Stimulated activated CD4-positive, alpha-beta T cell treated with anti-CD3 and anti-CD28 coated beads, Interleukin-1b, Interleukin-23, amount 100 ng/mL, for 24 hours (primary cell): ENCODE results near the gene SCN1B.
"Not testable (repeated sequence)": the region's sequence is repeated elsewhere in the genome, so short reads cannot be mapped to it uniquely, and the experiment has no call there.

ENCODE experiments used
- DNase-seq, 4 experiments: peaks; one replicate each; pipeline ENCODE4 v3.0.0-alpha.2; 2020; ENCODE audit warnings: low read depth in 4 of 4, low spot score in 1 of 4

SCN1B gene

DNA sequence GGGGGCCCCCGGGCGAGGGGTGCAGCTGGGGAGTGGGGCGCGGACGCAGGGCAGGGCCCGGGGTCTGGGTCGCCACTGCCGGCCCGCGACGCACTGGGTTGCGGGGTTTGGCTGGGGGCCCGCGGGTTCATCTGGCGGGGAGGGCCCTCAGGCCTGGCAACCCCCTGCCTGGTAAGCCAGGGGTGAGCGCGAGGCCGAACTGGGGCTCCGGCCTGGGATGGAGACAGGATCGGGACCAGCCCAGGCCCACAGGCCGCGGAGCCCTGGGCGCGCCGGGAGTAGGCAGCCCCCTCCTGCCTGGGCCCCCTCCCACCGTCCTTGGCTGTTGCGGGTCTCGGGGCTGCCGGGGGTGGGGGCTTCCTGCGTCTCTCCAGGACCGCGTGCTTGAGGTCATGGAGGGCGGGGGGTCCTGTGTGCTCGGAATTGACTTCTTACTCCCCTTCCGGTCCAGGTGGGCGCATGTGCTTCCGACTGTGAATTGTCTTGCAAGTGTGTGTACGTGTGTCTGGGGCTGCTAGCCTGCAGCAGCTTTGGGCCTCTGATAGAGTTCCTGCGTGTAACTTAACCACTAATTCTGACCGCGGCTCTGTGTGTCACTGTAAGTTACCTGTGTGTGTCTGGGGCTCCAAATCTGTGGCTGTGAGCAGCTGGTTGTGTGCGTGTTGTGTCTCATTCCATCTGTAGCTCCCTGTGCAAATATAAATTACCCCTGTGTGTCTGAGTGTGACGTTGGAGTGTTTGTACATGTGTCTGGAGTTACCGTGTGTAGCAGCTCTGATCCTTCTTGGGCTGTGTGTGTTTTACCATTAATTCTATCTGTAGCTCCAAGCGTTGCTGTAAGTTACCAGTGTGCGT lies 29.4 kb upstream of the SCN1B start:
- DNase-seq: peak in 2 of 4 experiments; percentile 42 to 54

DNA sequence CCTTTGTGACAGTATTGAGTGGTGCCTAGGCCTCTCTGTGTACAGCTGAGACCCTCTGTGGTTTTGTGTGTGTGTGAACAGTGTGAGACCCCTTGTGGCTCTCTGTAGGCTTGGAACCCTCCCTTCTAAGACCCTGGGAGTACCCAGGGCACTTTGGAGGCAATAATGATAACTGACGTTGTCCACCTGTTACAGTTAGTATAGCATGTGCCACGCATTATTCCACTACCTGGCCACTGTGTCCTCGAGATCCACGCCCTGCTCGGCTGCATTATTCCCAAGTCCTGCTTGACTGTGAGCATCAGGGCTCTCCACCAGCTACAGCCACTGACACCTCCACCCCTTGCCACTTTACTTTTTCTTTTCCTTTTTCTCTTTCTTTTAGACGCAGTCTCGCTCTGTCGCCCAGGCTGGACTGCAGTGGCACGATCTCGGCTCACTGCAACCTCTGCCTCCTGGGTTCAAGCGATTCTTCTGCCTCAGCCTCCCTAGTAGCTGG lies 28.2 kb upstream of the SCN1B start:
- no peak for DNase-seq

- no peak for DNase-seq
Observed at GRCh38 chr19:35004517-35005255, 25.6 kb upstream of the SCN1B start.

- no peak for DNase-seq
Observed at GRCh38 chr19:35005256-35005977, 24.9 kb upstream of the SCN1B start.

DNA sequence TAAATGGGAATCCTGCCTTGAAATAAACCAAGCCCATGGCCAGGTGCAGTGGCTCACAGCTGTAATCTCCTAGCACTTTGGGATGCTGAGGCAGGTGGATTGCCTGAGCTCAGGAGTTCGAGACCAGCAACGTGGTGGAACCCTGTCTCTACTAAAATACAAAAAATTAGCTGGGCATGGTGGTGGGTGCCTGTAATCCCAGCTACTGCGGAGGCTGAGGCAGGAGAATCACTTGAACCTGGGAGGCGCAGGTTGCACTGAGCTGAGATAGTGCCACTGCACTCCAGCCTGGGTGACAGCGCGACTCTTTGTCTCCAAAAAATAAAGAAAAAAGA lies 24.3 kb upstream of the SCN1B start:
- DNase-seq: not testable (repeated sequence)

DNA sequence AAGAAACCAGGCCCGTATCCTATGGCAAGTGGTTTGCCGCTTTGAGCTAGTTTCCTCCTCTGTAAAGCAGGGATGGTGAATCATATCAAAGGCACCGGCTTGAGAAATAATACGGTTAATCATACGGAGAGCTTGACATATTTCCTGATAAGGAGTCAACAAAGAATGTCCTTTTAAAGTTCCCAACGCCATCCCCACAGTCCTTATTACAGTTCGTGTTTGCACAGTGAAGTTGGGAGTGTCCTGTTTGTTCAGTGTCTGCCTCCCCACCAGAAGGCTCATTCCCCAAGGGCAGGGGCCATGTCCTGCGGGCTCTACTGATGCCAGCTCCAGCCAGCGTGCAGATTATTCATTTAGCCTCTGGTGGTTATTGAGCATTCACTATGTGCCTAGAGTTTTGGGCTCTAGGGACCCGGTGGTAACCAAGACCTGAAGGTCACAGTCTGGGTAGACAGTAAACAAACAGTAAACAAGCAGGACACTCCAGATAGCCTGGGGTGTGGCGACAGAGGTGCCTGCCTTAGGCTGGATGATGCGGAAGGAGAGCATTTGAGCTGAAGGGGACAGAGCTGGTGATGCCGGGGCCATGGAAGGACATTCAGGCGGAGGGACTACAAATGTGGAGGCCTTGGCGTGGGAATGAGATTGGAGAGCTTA lies 23.8 kb upstream of the SCN1B start:
- DNase-seq: no peak

DNA sequence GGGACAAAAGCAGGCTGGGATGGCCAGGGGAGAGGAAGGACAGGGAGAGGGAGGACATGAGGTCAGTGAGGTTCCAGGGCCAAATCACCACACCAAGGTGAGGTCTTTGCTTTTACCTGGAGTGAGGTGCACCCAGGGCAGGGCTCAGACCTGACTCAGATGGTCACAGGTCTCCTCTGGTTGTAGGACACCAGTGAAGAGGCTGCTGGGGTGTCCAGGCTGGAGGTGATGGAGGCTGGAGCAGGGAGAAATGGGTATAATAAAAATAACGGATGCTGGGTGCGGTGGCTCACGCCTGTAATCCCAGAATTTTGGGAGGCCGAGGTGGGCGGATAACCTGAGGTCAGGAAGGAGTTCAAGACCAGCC lies 23.3 kb upstream of the SCN1B start:
- no peak for DNase-seq

DNA sequence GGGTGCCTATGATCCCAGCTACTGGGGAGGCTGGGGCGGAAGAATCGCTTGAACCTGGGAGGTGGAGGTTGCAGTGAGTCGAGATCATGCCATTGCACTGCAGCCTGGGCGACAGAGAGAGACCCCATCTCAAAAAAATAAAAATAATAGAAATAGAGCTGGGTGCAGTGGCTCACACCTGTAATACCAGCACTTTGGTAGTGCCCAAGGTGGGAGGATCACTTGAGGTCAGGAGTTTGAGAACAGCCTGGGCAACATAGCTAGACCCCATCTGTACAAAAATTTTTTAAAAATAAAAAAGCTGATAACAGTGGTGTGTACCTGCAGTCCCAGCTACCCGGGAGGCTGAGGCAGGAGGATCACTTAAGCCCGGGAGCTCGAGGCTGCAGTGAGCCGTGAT lies 22.8 kb upstream of the SCN1B start:
- not testable (repeated sequence) for DNase-seq

GRCh38 chr19:35008891-35009341 lies 21.4 kb upstream of the SCN1B start:
- no peak for DNase-seq

- DNase-seq: no peak
Observed at GRCh38 chr19:35009424-35010415, 20.6 kb upstream of the SCN1B start.

DNA sequence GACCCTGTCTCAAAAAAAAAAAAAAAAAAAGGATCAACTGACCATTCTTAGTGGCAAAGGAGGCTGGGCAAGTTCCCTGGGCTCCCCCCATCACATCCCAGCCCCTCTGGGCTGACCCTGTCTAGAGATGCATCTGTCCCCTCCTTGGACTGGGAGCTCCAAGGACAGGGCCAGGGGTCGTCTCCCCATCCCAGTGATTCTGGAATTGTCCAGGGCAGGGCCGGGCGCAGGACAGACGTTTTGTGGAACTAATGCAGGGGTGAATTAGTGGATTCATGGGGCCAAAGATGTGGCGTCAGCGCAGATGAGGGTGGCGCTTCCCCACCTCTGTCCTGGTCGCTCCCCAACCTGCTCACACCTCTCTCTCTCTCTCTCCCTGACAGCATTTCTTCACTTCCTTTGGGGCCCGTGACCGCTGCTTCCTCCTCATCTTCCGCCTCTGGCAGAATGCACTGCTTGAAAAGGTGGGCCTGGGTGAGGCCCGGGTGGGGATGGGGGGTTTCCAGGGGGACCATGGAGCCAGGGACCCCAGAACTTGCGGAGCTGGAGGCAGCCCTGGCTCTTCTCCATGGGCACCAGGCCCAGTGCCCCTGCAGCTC lies 19.1 kb upstream of the SCN1B start:
- DNase-seq: no peak

GRCh38 chr19:35011737-35012682 lies 18.3 kb upstream of the SCN1B start:
- DNase-seq: no peak

- DNase-seq: peak; percentile 65 to 73 (median 70)
Observed at GRCh38 chr19:35013041-35013819, 17.0 kb upstream of the SCN1B start.

DNA sequence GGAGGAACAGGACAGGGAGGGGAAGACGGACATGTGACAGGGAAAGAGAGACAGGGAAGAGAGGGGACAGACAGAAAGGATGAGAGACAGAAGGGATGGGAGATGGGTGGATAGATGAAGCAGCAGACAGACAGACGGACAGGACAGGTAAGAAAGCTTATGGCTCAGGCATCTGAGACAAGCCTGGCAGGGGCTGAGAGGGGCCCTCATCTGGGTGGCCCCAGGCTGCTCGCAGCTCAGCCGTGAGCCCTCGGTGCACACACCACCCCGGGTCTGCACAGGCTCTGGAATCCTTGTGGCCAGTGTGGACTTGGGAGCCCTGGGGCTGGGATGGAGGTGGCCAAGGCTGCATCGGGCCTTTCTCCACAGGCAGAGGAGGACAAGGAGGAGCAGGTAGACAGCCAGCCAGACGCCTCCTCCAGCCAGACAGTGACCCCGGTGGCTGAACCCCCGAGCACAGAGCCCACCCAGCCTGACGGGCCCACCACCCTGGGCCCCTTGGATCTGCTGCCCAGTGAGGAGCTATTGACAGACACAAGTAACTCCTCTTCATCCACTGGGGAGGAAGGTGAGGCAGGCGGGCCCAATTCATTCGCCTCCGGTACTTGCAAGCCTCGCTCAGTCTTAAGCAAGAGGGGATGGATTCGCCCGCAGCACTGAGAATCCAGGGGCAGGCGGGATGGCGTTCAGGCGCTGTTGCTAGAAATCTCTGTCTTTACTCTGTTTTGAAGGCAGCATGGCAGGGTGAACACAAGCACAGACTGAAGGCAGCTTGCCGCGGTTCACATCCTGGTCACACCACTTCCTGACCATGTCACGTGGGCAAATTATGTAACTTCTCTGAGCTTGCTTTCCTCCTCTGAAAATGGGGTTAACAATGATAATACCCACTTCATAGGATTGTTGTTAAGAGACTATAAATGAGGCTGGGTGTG lies 16.2 kb upstream of the SCN1B start:
- DNase-seq: no peak

- not testable (repeated sequence) for DNase-seq
Observed at GRCh38 chr19:35014774-35015173, 15.5 kb upstream of the SCN1B start.

DNA sequence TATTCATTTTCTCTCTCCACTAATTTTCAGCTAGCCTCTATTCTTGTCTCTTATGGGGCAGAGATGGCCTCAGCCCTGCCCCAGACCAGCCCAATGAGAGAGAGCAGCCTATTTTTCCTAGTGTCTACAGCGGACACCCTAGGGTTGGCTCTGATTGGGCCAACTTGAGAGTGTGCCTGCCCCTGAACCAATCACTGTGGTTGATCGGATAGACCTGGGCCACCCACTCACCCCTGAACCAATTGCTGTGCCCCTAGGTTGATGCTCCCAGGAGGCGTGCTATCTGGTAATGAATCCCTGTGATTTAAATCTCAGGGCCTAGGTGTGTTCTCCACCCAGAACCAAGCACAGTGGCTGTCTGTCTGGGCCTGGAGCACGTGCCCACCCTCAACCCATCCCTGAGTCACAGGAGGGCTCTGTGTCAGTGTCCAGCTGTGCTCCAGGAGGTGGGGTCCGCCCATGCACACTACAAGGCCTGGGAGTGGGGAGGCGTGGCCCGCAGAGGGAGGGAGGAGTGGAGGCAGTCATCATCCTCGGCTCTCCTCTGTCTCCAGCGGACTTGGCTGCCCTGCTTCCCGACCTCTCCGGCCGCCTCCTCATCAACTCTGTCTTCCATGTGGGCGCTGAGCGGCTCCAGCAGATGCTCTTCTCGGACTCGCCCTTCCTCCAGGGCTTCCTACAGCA lies 14.9 kb upstream of the SCN1B start:
- DNase-seq: no peak
